Endothelial cell of umbilical vein (primary cell): Measurements from ENCODE around the gene STEAP1.

ENCODE experiments used
- EZH2 ChIP-seq: IDR thresholded peaks from 2 replicates; pipeline ENCODE4 v1.6.1; 2012; ENCODE audit warnings: borderline replicate concordance, low read depth, mild to moderate bottlenecking, moderate library complexity, low read length, inconsistent platforms; ENCODE audit not compliant: severe bottlenecking
- FOS ChIP-seq: IDR thresholded peaks from 2 replicates; pipeline ENCODE4 v1.6.1; 2011; ENCODE audit warnings: mild to moderate bottlenecking, low read length, moderate library complexity, borderline replicate concordance; ENCODE audit not compliant: insufficient read depth
- GATA2 ChIP-seq: IDR thresholded peaks from 2 replicates; pipeline ENCODE4 v1.7.0; 2011; ENCODE audit warnings: low read depth, mild to moderate bottlenecking, moderate library complexity, mixed read lengths, low read length; ENCODE audit not compliant: insufficient read length, insufficient read depth
- MYC ChIP-seq: IDR thresholded peaks from one replicate; pipeline ENCODE4 v1.6.1; 2011; ENCODE audit warnings: mild to moderate bottlenecking, low read depth, low read length
- POLR2A ChIP-seq: IDR thresholded peaks from 2 replicates; pipeline ENCODE4 v1.6.1; 2012; ENCODE audit warnings: low read depth, mild to moderate bottlenecking, control low read depth, low read length
- POLR2AphosphoS5 ChIP-seq: IDR thresholded peaks from 2 replicates; pipeline ENCODE4 v1.6.1; 2012; ENCODE audit warnings: low read depth, mild to moderate bottlenecking, control low read depth, low read length, moderate library complexity; ENCODE audit not compliant: insufficient read depth
- TF ChIP-seq, protein P1 (sequence below), 2 donors: IDR thresholded peaks; 1 replicate in 1 of 2; 2 replicates in 1 of 2; pipeline ENCODE4 v1.5.1; 2011; ENCODE audit warnings: low read length in 2 of 2, mild to moderate bottlenecking in 2 of 2, moderate library complexity in 2 of 2, control low read depth in 1 of 2, inconsistent platforms in 1 of 2, low read depth in 1 of 2; ENCODE audit not compliant: insufficient read depth in 1 of 2; ENCODE audit errors: extremely low read depth in 1 of 2
- TF ChIP-seq, protein P2 (sequence below): IDR thresholded peaks from 2 replicates; pipeline ENCODE4 v1.6.1; 2011; ENCODE audit not compliant: insufficient read depth, insufficient read length

DNA sequence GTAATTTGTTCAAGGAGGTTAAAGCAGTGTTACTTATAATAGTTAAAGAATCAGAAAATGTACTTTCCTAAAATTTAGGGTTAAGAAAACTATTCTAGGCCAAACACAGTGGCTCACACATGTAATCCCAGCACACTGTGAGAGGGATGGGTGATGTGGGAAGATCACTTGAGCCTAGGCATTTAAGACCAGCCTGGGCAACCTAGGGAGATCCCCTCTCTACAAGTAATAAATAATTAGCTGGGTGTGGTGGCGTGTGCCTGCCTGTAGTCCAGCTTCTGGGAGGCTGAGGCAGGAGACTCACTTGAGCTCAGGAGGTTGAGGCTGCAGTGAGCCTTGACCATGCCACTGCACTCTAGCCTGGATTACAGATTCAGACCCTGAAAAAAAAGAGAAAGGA lies 53.7 kb downstream of the STEAP1 start:
- TF ChIP-seq, protein P1, sequence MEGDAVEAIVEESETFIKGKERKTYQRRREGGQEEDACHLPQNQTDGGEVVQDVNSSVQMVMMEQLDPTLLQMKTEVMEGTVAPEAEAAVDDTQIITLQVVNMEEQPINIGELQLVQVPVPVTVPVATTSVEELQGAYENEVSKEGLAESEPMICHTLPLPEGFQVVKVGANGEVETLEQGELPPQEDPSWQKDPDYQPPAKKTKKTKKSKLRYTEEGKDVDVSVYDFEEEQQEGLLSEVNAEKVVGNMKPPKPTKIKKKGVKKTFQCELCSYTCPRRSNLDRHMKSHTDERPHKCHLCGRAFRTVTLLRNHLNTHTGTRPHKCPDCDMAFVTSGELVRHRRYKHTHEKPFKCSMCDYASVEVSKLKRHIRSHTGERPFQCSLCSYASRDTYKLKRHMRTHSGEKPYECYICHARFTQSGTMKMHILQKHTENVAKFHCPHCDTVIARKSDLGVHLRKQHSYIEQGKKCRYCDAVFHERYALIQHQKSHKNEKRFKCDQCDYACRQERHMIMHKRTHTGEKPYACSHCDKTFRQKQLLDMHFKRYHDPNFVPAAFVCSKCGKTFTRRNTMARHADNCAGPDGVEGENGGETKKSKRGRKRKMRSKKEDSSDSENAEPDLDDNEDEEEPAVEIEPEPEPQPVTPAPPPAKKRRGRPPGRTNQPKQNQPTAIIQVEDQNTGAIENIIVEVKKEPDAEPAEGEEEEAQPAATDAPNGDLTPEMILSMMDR (IDR thresholded peaks at IDR 0.05; ENCODE audit: extremely low read depth in 1 of 2, insufficient read depth in 1 of 2, low read depth in 1 of 2, low read length in 2 of 2) = no peak
- TF ChIP-seq, protein P2, sequence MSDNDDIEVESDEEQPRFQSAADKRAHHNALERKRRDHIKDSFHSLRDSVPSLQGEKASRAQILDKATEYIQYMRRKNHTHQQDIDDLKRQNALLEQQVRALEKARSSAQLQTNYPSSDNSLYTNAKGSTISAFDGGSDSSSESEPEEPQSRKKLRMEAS = no peak
- TF ChIP-seq EZH2 (no peak), POLR2A (no peak), POLR2AphosphoS5 (no peak), MYC (no peak), GATA2 (no peak), FOS (no peak)
